NCI-H2227 treated with DMSO at 0.1 percent for 48 hours (cell line): ENCODE data around the gene SLC66A2.
"Not testable (repeated sequence)": the region's sequence is repeated elsewhere in the genome, so short reads cannot be mapped to it uniquely, and the experiment has no call there.

Experiments used
- DNase-seq: peaks from one replicate; lab custom pipeline; 2025; lab: John Stamatoyannopoulos, UW

Gene SLC66A2

DNA sequence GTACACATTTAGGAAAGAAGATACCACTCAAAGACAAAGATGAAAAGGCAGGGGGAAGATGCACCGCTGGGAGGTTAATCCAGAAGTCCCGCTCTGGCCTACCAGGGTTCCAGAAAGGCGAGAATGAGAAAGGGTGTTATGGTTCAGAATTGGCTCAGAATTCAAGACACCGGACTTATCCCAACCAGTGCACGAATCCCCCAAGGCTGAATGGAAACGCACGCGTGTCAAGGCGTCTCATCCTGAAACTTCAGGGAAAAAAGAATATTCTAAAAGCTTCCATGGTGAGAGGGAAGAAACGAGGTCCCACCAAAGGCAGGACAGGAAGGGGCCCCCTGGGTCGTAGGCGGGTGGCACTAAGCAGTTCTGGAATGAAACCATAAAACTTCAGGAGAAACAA lies 71.9 kb downstream of the SLC66A2 start:
- DNase-seq = no peak

- DNase-seq = no peak
Measured at GRCh38 chr18:79878741-79879378, 72.6 kb downstream of the SLC66A2 start.

GRCh38 chr18:79878246-79878645 lies 73.2 kb downstream of the SLC66A2 start:
- not testable (repeated sequence) for DNase-seq

DNA sequence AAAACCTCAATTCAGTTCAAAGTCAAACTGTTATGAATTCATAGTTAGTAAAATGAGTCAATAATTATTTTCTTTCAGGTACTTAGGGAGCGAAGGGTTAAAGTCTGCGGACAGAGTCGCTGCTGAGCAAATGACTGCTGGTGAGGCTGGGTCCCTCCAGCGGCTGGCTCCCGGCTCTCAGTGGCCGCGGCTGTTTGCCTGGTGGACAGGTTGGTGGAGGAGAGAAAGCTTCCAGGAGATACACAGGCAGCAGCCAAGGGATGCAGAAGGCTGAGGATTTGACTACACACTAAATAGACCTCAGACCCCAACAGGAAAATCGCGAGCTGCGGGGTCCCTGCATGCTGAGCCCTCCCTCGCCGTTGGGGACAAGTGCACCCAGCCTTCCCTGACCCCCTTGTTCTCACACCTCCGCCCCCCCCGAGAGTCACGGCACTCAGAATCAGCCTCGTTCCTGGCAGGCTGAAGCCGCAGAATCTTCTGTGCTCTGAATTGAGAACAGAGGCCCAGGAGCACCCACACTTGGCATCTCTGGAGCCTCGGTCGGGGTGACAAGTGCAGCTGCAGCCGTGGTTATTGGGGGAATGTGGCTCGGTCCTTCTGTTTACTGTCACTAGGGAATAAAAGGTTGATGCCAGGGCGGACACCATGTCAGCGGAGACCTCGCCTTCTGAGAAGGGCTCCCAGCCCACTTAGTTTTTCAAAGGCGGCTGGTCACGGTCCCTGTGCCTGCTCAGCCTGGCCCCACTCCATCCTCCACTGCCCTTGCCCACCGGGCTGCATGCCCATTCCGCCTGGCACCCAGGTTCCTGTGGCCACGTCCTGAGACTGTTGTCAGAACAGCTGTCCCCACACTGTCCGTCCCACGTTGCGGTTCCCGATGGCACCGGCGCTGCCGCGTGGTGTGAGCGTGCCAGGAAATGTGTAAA lies 74.0 kb downstream of the SLC66A2 start:
- no peak for DNase-seq

DNA sequence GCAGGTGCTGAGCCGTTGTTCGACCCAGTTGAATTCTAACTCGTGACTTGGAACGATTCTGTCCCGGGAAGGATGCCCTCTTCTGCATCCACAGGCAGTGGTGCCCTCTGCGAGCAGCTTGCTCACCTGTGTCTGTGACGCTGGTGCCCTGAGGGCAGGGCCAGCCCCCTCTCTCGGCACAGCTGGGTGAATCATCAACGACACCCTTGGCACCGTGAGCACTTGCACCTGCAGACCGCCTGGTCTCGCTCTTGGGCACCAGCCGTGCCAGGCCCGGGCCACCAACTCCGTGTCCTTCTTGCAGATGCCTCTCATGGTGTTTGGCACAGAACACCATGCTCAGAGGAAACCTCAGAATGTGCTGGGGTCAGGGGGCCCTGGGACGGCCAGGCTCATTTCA lies 75.0 kb downstream of the SLC66A2 start:
- DNase-seq = no peak

DNA sequence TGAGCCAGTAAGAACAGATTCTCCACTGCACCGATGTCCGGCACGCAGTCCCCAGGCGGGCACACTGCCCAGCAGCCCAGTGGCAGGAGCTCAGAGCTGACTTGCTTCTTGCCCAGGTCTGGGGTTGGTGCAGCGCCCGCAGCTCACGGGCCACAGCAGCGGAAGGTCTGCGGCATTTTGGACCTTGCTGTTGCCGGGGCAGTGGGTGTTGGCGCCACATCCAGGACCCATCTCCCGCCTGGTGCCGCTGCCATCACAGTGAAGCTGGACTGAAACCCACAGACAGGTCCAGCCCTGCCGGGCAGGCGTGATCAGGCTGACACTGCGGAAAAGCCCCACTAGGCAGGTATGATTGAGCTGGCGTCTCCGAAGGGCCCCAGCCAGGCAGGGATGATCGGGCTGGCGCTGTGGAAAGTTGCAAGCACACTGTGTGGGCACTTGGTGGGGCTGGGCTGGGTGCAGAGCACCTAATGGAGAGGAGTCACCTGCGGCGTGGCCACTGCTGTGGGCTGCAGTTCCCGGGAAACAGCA lies 75.5 kb downstream of the SLC66A2 start:
- no peak for DNase-seq

DNA sequence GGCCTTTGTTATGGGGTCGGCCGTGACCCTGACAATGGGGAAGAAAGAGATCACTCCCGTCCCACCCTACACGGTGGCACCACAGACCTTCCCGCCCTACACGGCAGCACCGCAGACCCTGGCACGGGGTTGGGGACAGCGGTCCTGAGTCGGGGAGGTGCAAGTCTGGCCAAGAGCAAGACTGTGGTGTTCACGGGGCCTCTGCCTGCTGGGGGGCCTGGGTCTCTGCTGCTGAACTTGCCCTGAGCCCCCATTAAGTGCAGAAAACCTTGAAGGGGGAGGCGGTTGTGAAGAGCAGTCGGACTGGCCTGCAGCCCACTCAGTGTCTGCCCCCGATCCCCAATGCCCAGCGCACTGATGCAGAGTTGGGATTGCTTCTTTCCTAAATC lies 75.9 kb downstream of the SLC66A2 start:
- DNase-seq = no peak

DNA sequence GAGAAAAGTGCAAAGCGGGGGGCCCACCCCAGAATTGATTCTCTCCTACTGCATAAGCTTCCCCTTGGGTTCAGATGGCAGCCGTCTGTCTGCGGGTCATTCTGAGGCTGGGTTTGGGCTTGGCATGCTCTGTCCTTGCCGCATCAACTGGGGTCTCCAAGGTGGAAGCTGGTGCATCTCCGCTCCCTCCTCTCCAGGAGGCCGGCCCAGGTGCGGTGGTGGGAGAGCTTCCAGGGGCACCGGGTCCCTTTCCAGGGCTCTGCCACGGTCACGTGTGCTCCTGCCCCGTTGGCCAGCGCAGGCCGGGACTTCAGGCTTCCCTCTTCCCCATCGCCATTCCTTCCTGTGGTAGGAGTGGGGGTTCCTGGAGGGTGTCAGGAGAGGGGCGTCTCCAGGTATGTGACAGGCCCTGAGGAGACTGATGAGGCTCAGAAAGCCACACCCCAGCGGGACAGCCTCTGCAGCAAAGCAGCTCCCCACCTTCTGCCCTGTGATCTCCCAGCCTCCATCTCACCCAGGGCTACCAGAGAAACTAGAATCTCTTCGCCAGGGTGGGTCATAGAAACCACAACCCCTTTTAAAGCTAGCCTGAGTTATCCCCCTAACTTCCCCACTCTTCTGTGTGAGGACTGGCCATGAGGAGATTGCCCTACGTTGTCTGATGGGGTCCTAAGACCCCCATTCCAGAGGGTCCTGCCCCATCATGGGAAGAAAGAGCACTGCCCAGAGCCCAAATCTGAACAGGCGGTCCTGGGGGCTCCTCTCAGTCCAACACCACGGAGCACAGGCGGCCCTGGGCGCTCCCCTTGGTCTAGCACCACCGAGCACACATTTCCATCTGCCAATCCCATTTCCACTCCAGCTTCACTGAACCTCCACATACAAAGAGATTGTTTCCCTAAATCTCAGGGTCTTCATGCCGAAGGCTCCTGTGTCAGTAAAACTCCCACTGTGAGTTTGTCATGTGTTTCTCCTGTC lies 76.6 kb downstream of the SLC66A2 start:
- DNase-seq = no peak

DNA sequence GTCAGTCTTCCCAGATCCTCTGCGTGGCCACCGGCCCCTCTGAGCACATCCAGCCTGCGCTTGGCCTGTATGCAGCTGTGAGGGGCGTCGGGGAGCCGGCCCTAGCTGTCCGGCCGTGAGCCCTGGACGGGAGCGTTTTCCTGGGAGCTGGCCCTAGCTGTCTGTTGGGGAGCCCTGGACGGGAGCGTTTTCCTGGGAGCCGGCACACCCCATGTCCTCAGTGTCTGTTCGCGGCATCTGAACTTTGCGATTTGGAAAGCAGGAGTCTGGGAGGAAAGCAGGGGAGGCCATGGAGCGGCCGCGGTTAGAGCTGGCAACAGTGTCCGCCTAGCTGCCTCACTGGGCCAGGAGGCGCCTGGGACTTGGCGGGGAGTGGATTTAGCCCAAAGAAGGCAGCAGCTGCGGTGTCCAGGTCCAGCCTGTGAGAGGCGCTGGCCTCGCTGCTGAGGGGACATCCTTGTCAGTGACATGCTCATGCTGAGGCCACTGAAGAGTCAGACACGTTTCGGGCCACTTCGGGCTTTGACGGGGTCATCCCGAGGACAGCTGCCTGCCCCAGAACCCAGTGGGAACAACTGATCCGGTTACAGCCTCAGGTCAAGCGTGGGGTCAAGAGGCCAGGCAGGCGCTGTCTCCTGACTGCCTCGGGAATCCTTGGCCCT lies 77.9 kb downstream of the SLC66A2 start:
- DNase-seq = no peak

DNA sequence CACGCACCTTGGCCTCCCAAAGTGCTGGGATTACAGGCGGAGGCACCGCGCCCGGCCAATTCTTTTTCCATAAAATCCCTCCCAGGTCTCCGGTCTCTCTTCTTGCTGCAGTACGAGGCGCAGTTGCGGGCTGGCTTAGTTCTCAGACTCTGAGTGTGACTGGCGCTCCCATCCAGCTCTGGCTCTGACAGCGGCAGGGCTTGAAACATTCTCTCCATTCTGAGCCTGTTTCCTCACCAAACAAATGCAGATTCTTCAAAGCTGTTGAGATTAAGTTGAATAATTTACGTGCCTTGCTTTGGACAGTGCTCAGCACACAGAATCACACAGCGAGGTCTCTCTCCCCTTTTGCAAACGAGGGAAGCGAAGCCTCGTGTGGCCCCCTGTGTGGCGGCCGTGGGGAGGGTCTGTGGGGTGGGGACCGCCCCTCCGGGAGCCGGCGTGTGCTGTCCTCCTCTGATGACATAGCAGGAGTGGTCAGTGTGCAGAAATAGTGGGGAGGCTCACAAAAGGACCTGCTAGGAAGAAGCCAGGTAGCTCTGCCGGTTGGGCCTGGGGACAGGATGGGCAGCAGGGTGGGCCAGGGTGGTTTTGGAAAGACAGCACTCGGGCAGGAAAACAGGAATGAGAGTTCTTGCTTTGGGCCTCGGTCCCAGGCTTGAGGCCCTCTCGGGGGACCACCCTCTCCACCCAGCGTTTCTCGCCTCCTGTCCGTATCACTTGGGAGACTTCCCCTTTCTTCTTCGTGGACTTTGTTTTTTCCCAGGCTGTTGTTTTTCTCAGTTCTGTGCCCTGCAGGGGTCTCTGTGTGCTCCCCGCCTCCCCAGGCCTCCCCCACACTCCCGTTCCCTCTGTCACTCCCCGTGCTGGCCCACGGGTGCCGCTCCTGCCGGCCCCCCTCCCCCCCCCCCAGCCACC lies 78.7 kb downstream of the SLC66A2 start:
- no peak for DNase-seq

DNA sequence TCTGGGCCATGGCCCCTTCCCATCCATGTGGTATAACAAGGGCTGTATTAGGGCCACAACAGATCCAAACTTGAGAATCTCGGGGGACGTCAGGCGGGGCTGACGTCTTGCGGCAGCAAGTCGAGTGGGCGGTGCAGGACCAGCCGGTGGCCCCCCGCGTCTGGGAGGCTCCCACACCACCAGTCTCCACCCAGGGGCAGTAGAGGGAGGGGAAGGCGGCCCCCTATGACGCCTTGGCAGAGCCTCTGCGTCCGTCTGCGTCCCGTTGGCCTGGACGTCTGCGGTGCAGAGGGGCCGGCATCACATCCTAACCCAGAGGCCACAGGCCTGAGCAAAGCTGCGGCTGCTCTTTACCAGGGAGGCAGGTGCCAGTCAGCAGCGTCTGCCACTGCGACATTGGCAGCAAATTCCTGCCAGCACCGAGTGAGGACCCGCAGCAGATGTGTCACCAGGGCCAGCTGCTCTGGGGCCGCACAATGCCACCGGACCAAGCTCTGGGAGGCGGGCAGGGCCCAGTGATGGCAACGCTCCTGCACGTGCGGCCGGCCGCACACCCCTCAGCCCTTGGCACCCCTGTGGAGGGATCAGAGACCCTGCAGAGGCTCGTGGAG lies 79.9 kb downstream of the SLC66A2 start:
- DNase-seq = no peak

DNA sequence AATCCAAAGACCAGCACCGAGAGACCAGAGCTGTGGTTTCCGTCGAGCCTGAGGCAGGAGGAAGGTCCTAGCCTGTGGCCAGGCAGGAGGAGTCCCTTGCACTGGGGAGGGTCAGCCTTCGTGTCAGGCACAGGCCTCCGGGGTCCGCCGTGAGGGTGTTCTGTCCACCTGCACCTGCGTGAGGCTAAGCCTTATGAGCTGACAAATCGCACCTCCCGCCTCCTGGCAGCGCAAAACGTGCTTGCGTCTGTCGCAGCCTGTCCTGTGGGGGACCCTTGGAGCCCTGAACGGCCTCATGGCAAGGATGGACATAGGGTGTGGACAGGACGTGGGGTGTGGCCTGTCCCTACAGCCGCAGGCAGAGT lies 80.4 kb downstream of the SLC66A2 start:
- DNase-seq = no peak

DNA sequence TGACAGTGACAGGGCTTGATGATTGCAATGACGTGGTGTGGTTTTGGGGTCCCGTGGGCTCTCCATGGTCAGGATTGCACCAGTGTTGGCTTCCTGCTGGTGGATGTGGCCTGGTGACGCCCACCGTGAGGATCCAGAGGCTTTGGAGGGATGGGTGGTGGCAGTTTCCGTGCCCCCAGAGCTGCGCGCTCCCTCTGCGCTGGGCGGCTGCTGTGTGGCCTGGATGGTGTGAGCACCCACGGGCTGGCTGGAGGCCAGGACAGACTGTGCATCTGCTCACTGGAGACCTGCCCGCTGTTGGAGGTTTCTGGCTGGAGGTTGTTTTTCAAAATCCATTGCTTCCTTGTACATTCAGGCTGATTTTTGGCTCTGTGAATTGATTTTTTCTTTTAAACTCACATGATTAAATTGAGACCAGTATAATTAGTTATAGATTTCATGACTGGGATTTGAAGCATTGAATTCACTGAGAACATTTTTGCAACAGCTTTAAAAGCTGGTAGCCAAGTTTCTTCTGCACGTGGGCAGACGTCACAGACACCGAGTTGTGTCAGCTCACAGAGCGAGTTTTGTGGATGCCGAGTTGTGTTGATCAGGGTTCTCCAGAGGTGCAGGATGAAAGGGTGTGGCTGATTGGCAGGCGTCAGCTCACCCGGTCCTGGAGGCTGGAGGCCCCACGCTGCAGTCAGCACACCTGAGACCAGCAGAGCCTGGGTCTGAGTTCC lies 81.0 kb downstream of the SLC66A2 start:
- no peak for DNase-seq

- DNase-seq = no peak
Measured at GRCh38 chr18:79869591-79870300, 81.7 kb downstream of the SLC66A2 start.

GRCh38 chr18:79868811-79869541 lies 82.5 kb downstream of the SLC66A2 start:
- DNase-seq = no peak

GRCh38 chr18:79868168-79868784 lies 83.2 kb downstream of the SLC66A2 start:
- no peak for DNase-seq

DNA sequence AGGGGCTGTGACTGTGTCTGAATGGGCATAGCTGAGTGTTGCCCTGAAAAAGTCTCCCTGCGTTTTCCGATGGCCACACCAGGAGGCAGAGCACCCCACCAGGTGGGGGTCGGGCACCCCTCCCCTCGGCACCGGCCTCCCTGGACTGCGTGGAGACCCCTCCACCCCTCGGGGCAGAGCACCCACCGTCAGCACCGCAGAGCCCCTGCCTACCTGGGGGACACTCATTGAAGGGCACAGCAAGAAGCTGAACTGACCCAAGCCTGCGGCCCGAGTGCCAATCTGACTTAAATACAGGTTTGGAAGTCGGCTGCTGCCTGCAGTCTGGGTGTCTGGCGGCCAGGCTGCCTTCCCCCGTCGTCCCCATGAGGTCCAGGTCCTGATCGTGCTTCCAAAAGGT lies 83.8 kb downstream of the SLC66A2 start:
- no peak for DNase-seq
